HepG2 (cell line): ENCODE results near the gene TNIP1. TPM values are rescaled to one million over a fixed set of nuclear protein-coding genes. Genes with fewer than 3 reads are reported as not detected.
A peak's percentile ranks its signal among the peaks of the same experiment; 100 is the strongest.

Experiments used
- MXI1 ChIP-seq: IDR thresholded peaks from 3 replicates; pipeline ENCODE4 v1.6.1; 2012; ENCODE audit warnings: low read depth, low read length, inconsistent platforms, borderline replicate concordance
- PCBP2 ChIP-seq: fragments of 200-400 bp; formaldehyde crosslinking; optimal IDR thresholded peaks from 2 replicates; pipeline ENCODE3; 2018; ENCODE audit warnings: low read length, low read depth; ENCODE audit not compliant: poor library complexity, severe bottlenecking
- PITX1 ChIP-seq: sonication (generic); formaldehyde crosslinking; IDR thresholded peaks from 2 replicates; pipeline ENCODE4 v1.5.1; 2020; ENCODE audit warnings: mild to moderate bottlenecking, missing genetic modification reagents
- SALL1 ChIP-seq: sonication (generic); formaldehyde crosslinking; IDR thresholded peaks from 2 replicates; pipeline ENCODE4 v1.8.0; 2022; ENCODE audit warnings: mild to moderate bottlenecking, missing genetic modification reagents
- ZBTB1 ChIP-seq: sonication (generic); formaldehyde crosslinking; IDR thresholded peaks from 2 replicates; pipeline ENCODE4 v1.4.0; 2020; ENCODE audit warnings: missing genetic modification reagents, borderline replicate concordance
- ZBTB38 ChIP-seq: sonication (generic); formaldehyde crosslinking; IDR thresholded peaks from 2 replicates; pipeline ENCODE4 v1.5.1; 2020; ENCODE audit warnings: mild to moderate bottlenecking, missing genetic modification reagents
- ZNF121 ChIP-seq: sonication (generic); formaldehyde crosslinking; IDR thresholded peaks from 2 replicates; pipeline ENCODE4 v1.5.0; 2020; ENCODE audit warnings: mild to moderate bottlenecking, missing genetic modification reagents
- ZNF484 ChIP-seq: sonication (generic); formaldehyde crosslinking; IDR thresholded peaks from 2 replicates; pipeline ENCODE4 v1.5.1; 2020; ENCODE audit warnings: mild to moderate bottlenecking, low read depth, missing genetic modification reagents, borderline replicate concordance
- ZSCAN25 ChIP-seq: sonication (generic); formaldehyde crosslinking; IDR thresholded peaks from 2 replicates; pipeline ENCODE4 v1.8.0; 2022; ENCODE audit warnings: mild to moderate bottlenecking, missing genetic modification reagents
- polyA plus RNA-seq, 8 experiments: library from polyadenylated mRNA; depleted of rRNA in 3 of 8; stranded (reverse) in 7 of 8; unstranded in 1 of 8; fragments of >200 nt; fragmentation: Illumina TruSeq in 4 of 8; extraction: Trizol in 4 of 8; gene quantifications; 2 replicates each; pipeline versions ENCODE4 v1.2.1 to v1.2.3, GENCODE V29; 2011 to 2016; ENCODE audit warnings: low read depth in 4 of 8, missing spikeins in 1 of 8, mixed read lengths in 1 of 8; ENCODE audit not compliant: insufficient read depth in 1 of 8
- total RNA-seq, 5 experiments: library from RNA; depleted of rRNA; stranded (reverse); fragments of >200 nt; fragmentation: Illumina TruSeq; extraction: Trizol; gene quantifications; 2 replicates each; pipeline ENCODE4 v1.2.3, GENCODE V29; 2016; ENCODE audit warnings: low read depth in 1 of 5
- TF ChIP-seq, protein P1 (sequence below): sonication (generic); formaldehyde crosslinking; IDR thresholded peaks from 2 replicates; pipeline ENCODE4 v1.5.0; 2020; ENCODE audit warnings: mild to moderate bottlenecking, missing genetic modification reagents, borderline replicate concordance
- TF ChIP-seq, protein P2 (sequence below): sonication (generic); formaldehyde crosslinking; IDR thresholded peaks from 2 replicates; pipeline ENCODE4 v1.5.1; 2020; ENCODE audit warnings: mild to moderate bottlenecking, missing genetic modification reagents, moderate library complexity

The TNIP1 gene
- total and polyA plus RNA-seq, 2 of the 13 experiments (the other 11 are each of a cell fraction or from before 2014, with no cell fraction given): 26.2 to 45.9 TPM

GRCh38 chr5:151047814-151048425 lies 32.9 kb downstream of the TNIP1 start (continued):
- TF ChIP-seq, protein P1, sequence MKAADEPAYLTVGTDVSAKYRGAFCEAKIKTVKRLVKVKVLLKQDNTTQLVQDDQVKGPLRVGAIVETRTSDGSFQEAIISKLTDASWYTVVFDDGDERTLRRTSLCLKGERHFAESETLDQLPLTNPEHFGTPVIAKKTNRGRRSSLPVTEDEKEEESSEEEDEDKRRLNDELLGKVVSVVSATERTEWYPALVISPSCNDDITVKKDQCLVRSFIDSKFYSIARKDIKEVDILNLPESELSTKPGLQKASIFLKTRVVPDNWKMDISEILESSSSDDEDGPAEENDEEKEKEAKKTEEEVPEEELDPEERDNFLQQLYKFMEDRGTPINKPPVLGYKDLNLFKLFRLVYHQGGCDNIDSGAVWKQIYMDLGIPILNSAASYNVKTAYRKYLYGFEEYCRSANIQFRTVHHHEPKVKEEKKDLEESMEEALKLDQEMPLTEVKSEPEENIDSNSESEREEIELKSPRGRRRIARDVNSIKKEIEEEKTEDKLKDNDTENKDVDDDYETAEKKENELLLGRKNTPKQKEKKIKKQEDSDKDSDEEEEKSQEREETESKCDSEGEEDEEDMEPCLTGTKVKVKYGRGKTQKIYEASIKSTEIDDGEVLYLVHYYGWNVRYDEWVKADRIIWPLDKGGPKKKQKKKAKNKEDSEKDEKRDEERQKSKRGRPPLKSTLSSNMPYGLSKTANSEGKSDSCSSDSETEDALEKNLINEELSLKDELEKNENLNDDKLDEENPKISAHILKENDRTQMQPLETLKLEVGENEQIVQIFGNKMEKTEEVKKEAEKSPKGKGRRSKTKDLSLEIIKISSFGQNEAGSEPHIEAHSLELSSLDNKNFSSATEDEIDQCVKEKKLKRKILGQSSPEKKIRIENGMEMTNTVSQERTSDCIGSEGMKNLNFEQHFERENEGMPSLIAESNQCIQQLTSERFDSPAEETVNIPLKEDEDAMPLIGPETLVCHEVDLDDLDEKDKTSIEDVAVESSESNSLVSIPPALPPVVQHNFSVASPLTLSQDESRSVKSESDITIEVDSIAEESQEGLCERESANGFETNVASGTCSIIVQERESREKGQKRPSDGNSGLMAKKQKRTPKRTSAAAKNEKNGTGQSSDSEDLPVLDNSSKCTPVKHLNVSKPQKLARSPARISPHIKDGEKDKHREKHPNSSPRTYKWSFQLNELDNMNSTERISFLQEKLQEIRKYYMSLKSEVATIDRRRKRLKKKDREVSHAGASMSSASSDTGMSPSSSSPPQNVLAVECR (CRISPR knock-in tag): peak; percentile 14; the same call in 1 of the 2 replicates
- TF ChIP-seq MXI1 (no peak), SALL1 (CRISPR knock-in tag) (peak; percentile 38; the same call in 1 of the 2 replicates), PCBP2 (no peak), ZBTB38 (CRISPR knock-in tag) (peak; percentile 51; the same call in 1 of the 2 replicates), PITX1 (CRISPR knock-in tag) (no peak), ZSCAN25 (CRISPR knock-in tag) (0 out of 2 replicates have a peak, but pooled peaks have one; percentile 27), ZNF484 (no peak), ZNF121 (CRISPR knock-in tag) (no peak), ZBTB1 (CRISPR knock-in tag) (no peak)
- TF ChIP-seq, protein P2, sequence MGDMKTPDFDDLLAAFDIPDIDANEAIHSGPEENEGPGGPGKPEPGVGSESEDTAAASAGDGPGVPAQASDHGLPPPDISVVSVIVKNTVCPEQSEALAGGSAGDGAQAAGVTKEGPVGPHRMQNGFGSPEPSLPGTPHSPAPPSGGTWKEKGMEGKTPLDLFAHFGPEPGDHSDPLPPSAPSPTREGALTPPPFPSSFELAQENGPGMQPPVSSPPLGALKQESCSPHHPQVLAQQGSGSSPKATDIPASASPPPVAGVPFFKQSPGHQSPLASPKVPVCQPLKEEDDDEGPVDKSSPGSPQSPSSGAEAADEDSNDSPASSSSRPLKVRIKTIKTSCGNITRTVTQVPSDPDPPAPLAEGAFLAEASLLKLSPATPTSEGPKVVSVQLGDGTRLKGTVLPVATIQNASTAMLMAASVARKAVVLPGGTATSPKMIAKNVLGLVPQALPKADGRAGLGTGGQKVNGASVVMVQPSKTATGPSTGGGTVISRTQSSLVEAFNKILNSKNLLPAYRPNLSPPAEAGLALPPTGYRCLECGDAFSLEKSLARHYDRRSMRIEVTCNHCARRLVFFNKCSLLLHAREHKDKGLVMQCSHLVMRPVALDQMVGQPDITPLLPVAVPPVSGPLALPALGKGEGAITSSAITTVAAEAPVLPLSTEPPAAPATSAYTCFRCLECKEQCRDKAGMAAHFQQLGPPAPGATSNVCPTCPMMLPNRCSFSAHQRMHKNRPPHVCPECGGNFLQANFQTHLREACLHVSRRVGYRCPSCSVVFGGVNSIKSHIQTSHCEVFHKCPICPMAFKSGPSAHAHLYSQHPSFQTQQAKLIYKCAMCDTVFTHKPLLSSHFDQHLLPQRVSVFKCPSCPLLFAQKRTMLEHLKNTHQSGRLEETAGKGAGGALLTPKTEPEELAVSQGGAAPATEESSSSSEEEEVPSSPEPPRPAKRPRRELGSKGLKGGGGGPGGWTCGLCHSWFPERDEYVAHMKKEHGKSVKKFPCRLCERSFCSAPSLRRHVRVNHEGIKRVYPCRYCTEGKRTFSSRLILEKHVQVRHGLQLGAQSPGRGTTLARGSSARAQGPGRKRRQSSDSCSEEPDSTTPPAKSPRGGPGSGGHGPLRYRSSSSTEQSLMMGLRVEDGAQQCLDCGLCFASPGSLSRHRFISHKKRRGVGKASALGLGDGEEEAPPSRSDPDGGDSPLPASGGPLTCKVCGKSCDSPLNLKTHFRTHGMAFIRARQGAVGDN (CRISPR knock-in tag): peak; percentile 28; the same call in 1 of the 2 replicates
